HG02642 (cell line): Measurements from ENCODE around the gene CNOT10.
"Not testable (repeated sequence)": the region's sequence is repeated elsewhere in the genome, so short reads cannot be mapped to it uniquely, and the experiment has no call there.

Source experiments
- ATAC-seq: cut with Tn5 transposase; IDR thresholded peaks from one replicate; pipeline ENCODE4 v1.9.1; 2021; ENCODE audit warnings: mild to moderate bottlenecking; ENCODE audit not compliant: unreplicated experiment, poor library complexity

CNOT10 gene

GRCh38 chr3:32684800-32685542 is at the start of gene CNOT10:
Gene CNOT10 (plus strand): TSS chr3:32685188. CDS start chr3:32685461, 273 bp downstream.
- ATAC-seq = peak; percentile 98

GRCh38 chr3:32640939-32641338 is 44.0 kb upstream of the CNOT10 start:
- ATAC-seq = no peak

GRCh38 chr3:32641356-32641755 is 43.6 kb upstream of the CNOT10 start:
- no peak for ATAC-seq

- ATAC-seq = no peak
Measured at GRCh38 chr3:32643354-32643753, 41.6 kb upstream of the CNOT10 start.

- no peak for ATAC-seq
Measured at GRCh38 chr3:32643816-32644215, 41.2 kb upstream of the CNOT10 start.

GRCh38 chr3:32644380-32644779 is 40.6 kb upstream of the CNOT10 start:
- ATAC-seq = no peak

- no peak for ATAC-seq
Measured at GRCh38 chr3:32646761-32647160, 38.2 kb upstream of the CNOT10 start.

GRCh38 chr3:32652337-32653100 is 32.5 kb upstream of the CNOT10 start:
- ATAC-seq = not testable (repeated sequence)

- no peak for ATAC-seq
Measured at GRCh38 chr3:32655167-32655566, 29.8 kb upstream of the CNOT10 start.

- ATAC-seq = no peak
Measured at GRCh38 chr3:32660634-32661033, 24.4 kb upstream of the CNOT10 start.

GRCh38 chr3:32662647-32663046 is 22.3 kb upstream of the CNOT10 start:
- ATAC-seq = no peak

GRCh38 chr3:32664630-32665075 is 20.3 kb upstream of the CNOT10 start:
- not testable (repeated sequence) for ATAC-seq

- no peak for ATAC-seq
Measured at GRCh38 chr3:32667072-32667582, 17.9 kb upstream of the CNOT10 start.

GRCh38 chr3:32669226-32669625 is 15.8 kb upstream of the CNOT10 start:
- not testable (repeated sequence) for ATAC-seq

GRCh38 chr3:32673730-32674129 is 11.3 kb upstream of the CNOT10 start:
- not testable (repeated sequence) for ATAC-seq

GRCh38 chr3:32675164-32675563 is 9.8 kb upstream of the CNOT10 start:
- no peak for ATAC-seq

GRCh38 chr3:32675650-32676049 is 9.3 kb upstream of the CNOT10 start:
- no peak for ATAC-seq

- no peak for ATAC-seq
Measured at GRCh38 chr3:32681811-32682210, 3.2 kb upstream of the CNOT10 start.

GRCh38 chr3:32684029-32684799 is 774 bp upstream of the CNOT10 start:
- no peak for ATAC-seq

- ATAC-seq = peak; percentile 6
Measured at GRCh38 chr3:32685543-32686185, 676 bp downstream of the CNOT10 start.
